NT2/D1 (cell line): ENCODE data around the gene TSPEAR.

ENCODE experiments used
- DNase-seq: peaks from one replicate; pipeline ENCODE4 v3.0.0-alpha.2; 2011; ENCODE audit warnings: low read depth, low spot score
- H3K27me3 ChIP-seq: 2 replicates; pipeline ENCODE4 v1.6.0; 2011; ENCODE audit warnings: mild to moderate bottlenecking; ENCODE audit not compliant: insufficient read length, insufficient read depth
- H3K36me3 ChIP-seq: 2 replicates; pipeline ENCODE4 v1.6.1; 2011; ENCODE audit warnings: mild to moderate bottlenecking, low read length, mixed read lengths; ENCODE audit not compliant: insufficient read depth, insufficient read length
- H3K4me1 ChIP-seq: 2 replicates; pipeline ENCODE4 v1.5.1; 2011; ENCODE audit not compliant: insufficient read depth, insufficient read length
- H3K4me3 ChIP-seq: 2 replicates; pipeline ENCODE4 v1.5.1; 2011; ENCODE audit warnings: low read depth; ENCODE audit not compliant: insufficient read length
- H3K9ac ChIP-seq: 2 replicates; pipeline ENCODE4 v1.6.0; 2011; ENCODE audit warnings: low read depth; ENCODE audit not compliant: insufficient read length
- H3K9me3 ChIP-seq: 2 replicates; pipeline ENCODE4 v1.5.1; 2011; ENCODE audit warnings: mild to moderate bottlenecking, low read length; ENCODE audit not compliant: insufficient read depth
- SUZ12 ChIP-seq: IDR thresholded peaks from 2 replicates; pipeline ENCODE4 v1.6.1; 2011; ENCODE audit not compliant: insufficient read length, insufficient read depth; ENCODE audit errors: extremely low read depth
- YY1 ChIP-seq: IDR thresholded peaks from 2 replicates; pipeline ENCODE4 v1.6.1; 2011; ENCODE audit not compliant: insufficient read length, insufficient read depth
- ZNF274 ChIP-seq: IDR thresholded peaks from 2 replicates; pipeline ENCODE4 v1.6.1; 2011; ENCODE audit warnings: mild to moderate bottlenecking, low read depth, low read length

Gene TSPEAR

DNA sequence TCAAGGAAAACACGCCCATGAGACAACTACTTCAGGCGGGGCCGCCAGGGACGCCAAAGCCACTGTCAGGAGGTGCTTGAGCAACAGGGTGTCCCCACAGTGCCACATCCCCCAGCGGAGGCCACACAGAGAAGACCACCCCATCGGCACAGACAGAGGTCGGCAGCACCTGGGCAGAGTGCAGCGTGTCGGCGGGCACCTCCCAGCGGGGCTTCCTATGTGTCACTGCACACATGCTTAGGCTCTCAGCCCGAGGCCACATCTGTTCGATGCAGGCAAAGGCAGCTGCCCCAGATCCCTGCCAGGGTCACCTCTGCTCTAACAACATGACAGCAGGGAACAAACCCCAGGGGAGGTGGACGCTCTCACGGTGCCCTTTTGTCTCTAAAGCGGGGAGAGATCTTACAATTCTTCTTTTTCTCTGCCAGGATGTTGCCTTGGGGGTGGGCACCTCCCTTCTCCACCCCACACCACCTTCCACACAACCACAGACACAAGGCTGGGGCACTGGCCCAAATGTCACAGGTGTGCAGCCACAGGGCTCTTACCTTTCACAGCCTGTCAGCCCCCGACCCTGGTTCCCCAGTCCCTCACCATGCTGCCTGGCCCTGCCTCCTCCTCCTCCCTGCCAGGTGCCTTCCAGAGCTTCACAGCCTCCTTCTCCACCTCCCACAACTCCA is 95.3 kb downstream of the TSPEAR start:
- Histone ChIP-seq H3K9me3 (peaks cover 22% of the 10 kb centered on the region), H3K4me3 (no peak overlapping the region), H3K9ac (no peak overlapping the region), H3K36me3 (no peaks in the 10 kb centered on the region), H3K4me1 (peaks cover 14% of the 10 kb centered on the region), H3K27me3 (no peaks in the 10 kb centered on the region)
- no peak for TF ChIP-seq SUZ12
- TF ChIP-seq YY1 = no peak
- no peak for TF ChIP-seq ZNF274
- DNase-seq = no peak

- Histone ChIP-seq H3K36me3 (no peaks in the 10 kb centered on the region), H3K4me1 (peaks cover 14% of the 10 kb centered on the region), H3K27me3 (no peaks in the 10 kb centered on the region), H3K4me3 (no peak overlapping the region), H3K9ac (no peak overlapping the region), H3K9me3 (peaks cover 22% of the 10 kb centered on the region)
- no peak for TF ChIP-seq YY1
- no peak for DNase-seq
These were observed 95.9 kb downstream of the TSPEAR start for GRCh38 chr21:44615466-44615865.

GRCh38 chr21:44614961-44615391 is 96.4 kb downstream of the TSPEAR start:
- H3K36me3 ChIP-seq = no peaks in the 10 kb centered on the region
- peaks cover 14% of the 10 kb centered on the region for H3K4me1 ChIP-seq
- no peak overlapping the region for H3K4me3 ChIP-seq
- H3K9ac ChIP-seq = no peak overlapping the region
- no peak for TF ChIP-seq YY1
- no peak for TF ChIP-seq SUZ12
- no peak for TF ChIP-seq ZNF274
- DNase-seq = no peak
- H3K9me3 ChIP-seq = peaks cover 23% of the 10 kb centered on the region
- H3K27me3 ChIP-seq = no peaks in the 10 kb centered on the region

DNA sequence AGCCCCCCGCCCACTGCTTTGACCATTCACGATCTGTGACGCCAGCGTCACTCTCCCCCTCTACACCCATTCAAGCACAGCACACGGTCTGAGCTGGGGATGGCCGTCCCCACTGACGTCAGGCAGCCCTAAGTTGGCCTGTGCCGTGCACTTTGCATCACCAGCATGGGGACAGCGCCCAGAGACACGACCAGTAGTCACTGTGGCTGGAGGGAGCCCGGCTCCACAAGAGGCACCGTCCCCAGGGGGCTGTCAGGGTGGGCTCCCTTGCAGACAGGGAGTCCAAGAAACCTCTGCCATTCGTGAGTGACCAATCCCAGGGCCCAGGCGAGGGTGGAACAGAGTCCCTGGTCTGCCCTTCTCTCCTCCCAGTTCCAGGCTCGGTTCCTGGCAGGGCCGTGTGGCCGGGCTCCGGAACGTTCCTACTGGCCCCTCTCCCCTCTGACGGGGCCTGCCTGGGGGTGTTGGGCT is 97.2 kb downstream of the TSPEAR start:
- Histone ChIP-seq H3K27me3 (no peaks in the 10 kb centered on the region), H3K9me3 (peaks cover 23% of the 10 kb centered on the region), H3K36me3 (no peaks in the 10 kb centered on the region), H3K4me1 (peaks cover 14% of the 10 kb centered on the region), H3K4me3 (no peak overlapping the region), H3K9ac (no peak overlapping the region)
- TF ChIP-seq YY1 = no peak
- no peak for TF ChIP-seq ZNF274
- no peak for TF ChIP-seq SUZ12
- DNase-seq = no peak

GRCh38 chr21:44613386-44614155 is 97.8 kb downstream of the TSPEAR start:
- H3K9me3 ChIP-seq = peaks cover 20% of the 10 kb centered on the region
- no peaks in the 10 kb centered on the region for H3K36me3 ChIP-seq
- H3K27me3 ChIP-seq = no peaks in the 10 kb centered on the region
- H3K4me3 ChIP-seq = no peak overlapping the region
- no peak for DNase-seq
- H3K9ac ChIP-seq = no peak overlapping the region
- no peak for TF ChIP-seq ZNF274
- no peak for TF ChIP-seq YY1
- no peak for TF ChIP-seq SUZ12
- peaks cover 14% of the 10 kb centered on the region for H3K4me1 ChIP-seq

DNA sequence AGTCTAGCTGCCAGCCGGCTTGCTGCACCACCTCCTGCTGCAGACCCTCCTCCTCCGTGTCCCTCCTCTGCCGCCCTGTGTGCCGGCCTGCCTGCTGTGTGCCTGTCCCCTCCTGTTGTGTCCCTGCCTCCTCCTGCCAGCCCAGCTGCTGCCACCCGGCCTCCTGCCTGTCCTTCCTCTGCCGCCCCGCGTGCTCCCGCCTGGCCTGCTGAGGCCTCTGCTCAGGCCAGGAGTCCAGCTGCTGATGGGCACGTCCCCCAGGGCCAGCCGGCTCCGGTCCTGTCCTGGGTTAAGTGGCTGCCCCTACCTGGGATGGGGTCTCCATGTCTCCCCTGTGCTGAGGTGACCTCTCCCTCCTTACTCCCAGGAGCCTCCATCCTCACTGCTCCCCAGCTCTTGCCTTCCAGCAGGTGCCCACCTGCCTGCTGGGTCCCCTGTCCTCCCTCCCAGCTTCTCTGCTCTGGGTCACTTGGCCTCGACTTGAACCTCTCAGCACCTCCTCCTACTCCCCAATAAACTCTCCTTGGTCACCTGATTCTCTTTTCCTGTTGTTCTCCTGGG is 98.6 kb downstream of the TSPEAR start:
- Histone ChIP-seq H3K9ac (no peak overlapping the region), H3K9me3 (peaks cover 20% of the 10 kb centered on the region), H3K36me3 (no peaks in the 10 kb centered on the region), H3K4me1 (peaks cover 14% of the 10 kb centered on the region), H3K4me3 (no peak overlapping the region), H3K27me3 (no peaks in the 10 kb centered on the region)
- TF ChIP-seq ZNF274 = no peak
- no peak for TF ChIP-seq SUZ12
- TF ChIP-seq YY1 = no peak
- no peak for DNase-seq

GRCh38 chr21:44612029-44612486 is 99.3 kb downstream of the TSPEAR start, which contains the start of gene KRTAP10-8:
Gene KRTAP10-8, plus strand, starts transcription at chr21:44612079. Its CDS starts 22 bp downstream, at chr21:44612101.
- Histone ChIP-seq H3K9me3 (peaks cover 20% of the 10 kb centered on the region), H3K36me3 (no peaks in the 10 kb centered on the region), H3K4me3 (no peak within 1 kb of the TSS), H3K9ac (no peak within 1 kb of the TSS), H3K27me3 (no peaks in the 10 kb centered on the region), H3K4me1 (peaks cover 10% of the 10 kb centered on the region)
- no peak for TF ChIP-seq SUZ12
- no peak for TF ChIP-seq ZNF274
- no peak for TF ChIP-seq YY1
- no peak for DNase-seq
